GM12891 (cell line): Measurements from ENCODE around the gene SMYD4.
"Not testable (repeated sequence)": the region's sequence is repeated elsewhere in the genome, so short reads cannot be mapped to it uniquely, and the experiment has no call there.

Source experiments
- DNase-seq: peaks from one replicate; pipeline ENCODE4 v3.0.0; 2011; ENCODE audit warnings: low spot score; ENCODE audit not compliant: insufficient read length
- FAIRE-seq: peaks from 2 replicates; lab custom pipeline; 2011; peaks lifted over from hg19 to GRCh38; lab: Jason Lieb, UNC
- PAX5 ChIP-seq: IDR thresholded peaks from 2 replicates; pipeline ENCODE4 v1.6.1; 2011; ENCODE audit warnings: low read length, moderate library complexity, mild to moderate bottlenecking; ENCODE audit not compliant: insufficient read depth, severe bottlenecking
- POLR2A ChIP-seq: IDR thresholded peaks from 2 replicates; pipeline ENCODE4 v1.6.1; 2011; ENCODE audit warnings: low read depth, low read length, control low read depth
- POLR2AphosphoS5 ChIP-seq: IDR thresholded peaks from 2 replicates; pipeline ENCODE4 v1.6.1; 2011; ENCODE audit warnings: low read depth, low read length, control low read depth
- POU2F2 ChIP-seq: IDR thresholded peaks from 2 replicates; pipeline ENCODE4 v1.6.1; 2011; ENCODE audit warnings: low read depth, mild to moderate bottlenecking, control low read depth, low read length, moderate library complexity
- SPI1 ChIP-seq: IDR thresholded peaks from 2 replicates; pipeline ENCODE4 v1.6.1; 2011; ENCODE audit warnings: low read depth, low read length, control low read depth
- TAF1 ChIP-seq: IDR thresholded peaks from 2 replicates; pipeline ENCODE4 v1.6.1; 2011; ENCODE audit warnings: low read depth, low read length, control low read depth

The SMYD4 gene

DNA sequence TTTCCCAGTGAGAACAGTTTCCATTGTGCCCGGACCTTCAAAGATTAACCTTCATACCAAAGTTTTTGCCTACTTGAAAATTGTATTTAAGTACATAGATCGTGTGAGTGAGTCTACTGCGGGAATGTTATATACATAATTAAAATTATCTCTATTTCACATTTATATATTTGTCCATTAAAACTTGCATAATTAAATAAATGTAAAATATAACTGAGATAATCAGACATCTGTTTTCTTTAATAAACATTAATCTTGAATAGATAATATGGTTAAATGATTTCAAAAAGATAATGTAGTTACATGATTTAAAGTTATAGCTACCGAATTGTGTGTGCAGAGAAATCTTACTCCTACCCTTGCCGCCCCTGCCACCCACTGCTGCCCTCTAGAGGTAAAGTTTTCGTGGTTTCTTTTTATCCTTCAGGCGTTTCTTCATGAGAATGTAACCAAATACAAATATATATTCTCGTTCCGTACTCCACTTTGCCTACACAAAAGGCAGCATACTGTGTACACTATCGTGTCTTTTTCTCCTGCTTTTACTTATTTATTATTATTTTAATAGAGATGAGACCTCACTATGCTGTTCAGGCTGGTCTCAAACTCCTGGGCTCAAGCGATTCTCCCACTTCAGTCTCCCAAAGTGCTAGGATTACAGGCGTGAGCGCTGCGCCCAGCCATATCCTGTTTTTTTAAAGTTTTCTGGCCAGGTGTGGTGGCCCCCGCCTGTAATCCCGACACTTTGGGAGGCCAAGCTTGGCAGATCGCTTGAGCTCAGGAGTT lies 35.7 kb upstream of the SMYD4 start:
- FAIRE-seq: no peak
- TF ChIP-seq POLR2A (no peak), POU2F2 (no peak), PAX5 (no peak), SPI1 (no peak), POLR2AphosphoS5 (no peak), TAF1 (no peak)
- peak; percentile 37 for DNase-seq

- DNase-seq (no peak), FAIRE-seq (no peak)
- TF ChIP-seq POLR2A (no peak), SPI1 (no peak), POU2F2 (no peak), POLR2AphosphoS5 (no peak), TAF1 (no peak), PAX5 (no peak)
These were observed 31.8 kb upstream of the SMYD4 start for GRCh38 chr17:1861391-1862010.

DNA sequence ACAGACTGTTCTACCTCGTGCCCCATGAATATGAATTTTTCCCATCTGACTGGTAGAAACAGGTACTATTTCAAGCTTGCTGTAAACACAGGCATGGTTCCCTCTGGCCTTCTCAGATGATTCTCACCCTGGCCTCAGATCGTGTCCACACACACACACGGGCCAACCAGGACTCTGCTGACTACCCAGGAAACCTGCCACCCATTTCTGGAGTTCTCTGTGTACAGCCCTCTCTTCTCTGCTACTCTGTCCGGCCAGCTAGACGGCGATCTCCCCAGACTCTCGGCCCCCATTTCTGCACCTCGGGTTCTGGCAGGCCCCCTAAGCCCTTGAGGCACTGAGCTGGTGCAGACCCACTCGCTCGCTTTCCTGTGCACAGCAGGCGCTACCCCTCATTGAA lies 31.3 kb upstream of the SMYD4 start:
- FAIRE-seq: no peak
- TF ChIP-seq POLR2AphosphoS5 (no peak), SPI1 (no peak), TAF1 (no peak), POLR2A (no peak), POU2F2 (no peak), PAX5 (no peak)
- DNase-seq: no peak

DNA sequence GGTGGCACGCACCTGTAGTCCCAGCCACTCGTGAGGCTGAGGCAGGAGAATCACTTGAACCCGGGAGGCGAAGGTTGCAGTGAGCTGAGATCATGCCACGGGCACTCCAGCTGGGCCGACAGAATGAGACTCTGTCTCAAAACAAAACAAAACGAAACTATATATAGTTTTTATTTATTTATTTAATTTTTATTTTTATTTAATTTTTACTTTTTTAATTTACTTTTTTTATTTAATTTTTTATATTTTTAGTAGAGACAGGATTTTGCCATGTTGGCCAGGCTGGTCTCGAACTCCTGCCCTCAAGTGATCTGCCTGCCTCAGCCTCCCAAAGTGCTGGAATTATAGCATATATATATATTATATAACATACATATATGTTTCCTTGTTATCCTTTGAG lies 26.8 kb upstream of the SMYD4 start:
- FAIRE-seq: not testable (repeated sequence)

GRCh38 chr17:1853698-1854097 lies 24.0 kb upstream of the SMYD4 start:
- no peak for DNase-seq
- no peak for TF ChIP-seq TAF1
- no peak for TF ChIP-seq POLR2A
- TF ChIP-seq SPI1: no peak
- TF ChIP-seq POLR2AphosphoS5: no peak
- TF ChIP-seq POU2F2: no peak
- TF ChIP-seq PAX5: no peak
- no peak for FAIRE-seq

More for the DNA sequence above, 26.8 kb upstream of the SMYD4 start:
- not testable (repeated sequence) for DNase-seq

- DNase-seq: no peak
- peak; percentile 44; the same call in 1 of the 2 replicates for TF ChIP-seq POU2F2
- TF ChIP-seq POLR2A: no peak
- no peak for TF ChIP-seq TAF1
- TF ChIP-seq PAX5: no peak
- TF ChIP-seq SPI1: peak; percentile 72
- no peak for TF ChIP-seq POLR2AphosphoS5
- FAIRE-seq: no peak
These were observed 22.6 kb upstream of the SMYD4 start for GRCh38 chr17:1852327-1852726.

- FAIRE-seq (no peak), DNase-seq (no peak)
- no peak for TF ChIP-seq POLR2AphosphoS5
- no peak for TF ChIP-seq SPI1
- TF ChIP-seq POLR2A: no peak
- no peak for TF ChIP-seq POU2F2
- no peak for TF ChIP-seq TAF1
- no peak for TF ChIP-seq PAX5
These were observed 17.5 kb upstream of the SMYD4 start for GRCh38 chr17:1847191-1847590.

GRCh38 chr17:1843947-1844346 lies 14.2 kb upstream of the SMYD4 start:
- DNase-seq: no peak
- FAIRE-seq: no peak
- no peak for TF ChIP-seq PAX5
- no peak for TF ChIP-seq POLR2AphosphoS5
- TF ChIP-seq POU2F2: no peak
- no peak for TF ChIP-seq SPI1
- TF ChIP-seq POLR2A: no peak
- no peak for TF ChIP-seq TAF1

DNA sequence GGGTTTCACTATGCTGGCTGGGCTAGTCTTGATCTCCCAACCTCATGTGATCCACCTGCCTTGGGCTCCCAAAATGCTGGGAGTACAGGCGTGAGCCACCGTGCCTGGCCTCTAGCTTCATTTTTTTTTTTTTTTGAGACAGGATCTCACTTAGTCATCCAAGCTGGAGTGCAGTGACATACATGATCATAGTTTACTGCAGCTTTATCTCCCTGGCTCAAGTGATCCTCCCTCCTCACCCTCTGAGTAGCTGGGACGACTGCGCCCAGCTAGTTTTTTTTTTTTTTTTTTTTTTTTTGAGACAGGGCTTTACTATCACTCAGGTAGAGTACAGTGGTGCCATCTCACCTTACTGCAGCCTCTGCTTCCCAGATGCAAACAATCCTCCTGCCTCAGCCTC lies 9.8 kb upstream of the SMYD4 start:
- TF ChIP-seq TAF1 (no peak), POU2F2 (no peak), PAX5 (no peak), SPI1 (no peak), POLR2A (no peak), POLR2AphosphoS5 (no peak)
- DNase-seq: no peak
- FAIRE-seq: no peak

- peak; percentile 52 for DNase-seq
- TF ChIP-seq POLR2A (no peak), PAX5 (no peak), TAF1 (no peak), SPI1 (no peak), POU2F2 (no peak), POLR2AphosphoS5 (no peak)
- FAIRE-seq: peak; percentile 76
These were observed 4.9 kb upstream of the SMYD4 start for GRCh38 chr17:1834380-1835149.
